Superior temporal gyrus (tissue), 1 donor: ENCODE measurements around the gene THAP12.
"Not testable (repeated sequence)": the region's sequence is repeated elsewhere in the genome, so short reads cannot be mapped to it uniquely, and the experiment has no call there.

Source experiments
- DNase-seq: peaks from one replicate; pipeline ENCODE4 v3.0.0-alpha.2; 2016; ENCODE audit errors: extremely low spot score

Gene THAP12

GRCh38 chr11:76327756-76328388 lies 53.1 kb downstream of the THAP12 start:
- no peak for DNase-seq

GRCh38 chr11:76327202-76327601 lies 53.7 kb downstream of the THAP12 start:
- no peak for DNase-seq

GRCh38 chr11:76325185-76325584 lies 55.7 kb downstream of the THAP12 start:
- DNase-seq = no peak

- no peak for DNase-seq
Observed at GRCh38 chr11:76323804-76324203, 57.1 kb downstream of the THAP12 start.

GRCh38 chr11:76323375-76323774 lies 57.6 kb downstream of the THAP12 start:
- DNase-seq = not testable (repeated sequence)

GRCh38 chr11:76322942-76323341 lies 58.0 kb downstream of the THAP12 start:
- DNase-seq = no peak

- DNase-seq = no peak
Observed at GRCh38 chr11:76322540-76322939, 58.4 kb downstream of the THAP12 start.

- no peak for DNase-seq
Observed at GRCh38 chr11:76321820-76322524, 59.0 kb downstream of the THAP12 start.

GRCh38 chr11:76321340-76321739 lies 59.6 kb downstream of the THAP12 start:
- DNase-seq = no peak

GRCh38 chr11:76320929-76321328 lies 60.0 kb downstream of the THAP12 start:
- no peak for DNase-seq

GRCh38 chr11:76319798-76320197 lies 61.1 kb downstream of the THAP12 start:
- not testable (repeated sequence) for DNase-seq

- peak; percentile 90 for DNase-seq
Observed at GRCh38 chr11:76318744-76319384, 62.1 kb downstream of the THAP12 start.

GRCh38 chr11:76317296-76317695 lies 63.6 kb downstream of the THAP12 start:
- DNase-seq = no peak

GRCh38 chr11:76316726-76317125 lies 64.2 kb downstream of the THAP12 start:
- DNase-seq = no peak

- no peak for DNase-seq
Observed at GRCh38 chr11:76315182-76315853, 65.6 kb downstream of the THAP12 start.

GRCh38 chr11:76314741-76315090 lies 66.2 kb downstream of the THAP12 start:
- no peak for DNase-seq

GRCh38 chr11:76313913-76314740 lies 66.8 kb downstream of the THAP12 start:
- DNase-seq = no peak

GRCh38 chr11:76313271-76313670 lies 67.7 kb downstream of the THAP12 start:
- no peak for DNase-seq

- no peak for DNase-seq
Observed at GRCh38 chr11:76310832-76311595, 69.9 kb downstream of the THAP12 start.

GRCh38 chr11:76307978-76308747 lies 72.8 kb downstream of the THAP12 start:
- no peak for DNase-seq
